Measurements from ENCODE around the gene RNF34.

GRCh38 chr12:121405211-121405610 is 5.3 kb downstream of the RNF34 start:
- TF ChIP-seq, protein P1, sequence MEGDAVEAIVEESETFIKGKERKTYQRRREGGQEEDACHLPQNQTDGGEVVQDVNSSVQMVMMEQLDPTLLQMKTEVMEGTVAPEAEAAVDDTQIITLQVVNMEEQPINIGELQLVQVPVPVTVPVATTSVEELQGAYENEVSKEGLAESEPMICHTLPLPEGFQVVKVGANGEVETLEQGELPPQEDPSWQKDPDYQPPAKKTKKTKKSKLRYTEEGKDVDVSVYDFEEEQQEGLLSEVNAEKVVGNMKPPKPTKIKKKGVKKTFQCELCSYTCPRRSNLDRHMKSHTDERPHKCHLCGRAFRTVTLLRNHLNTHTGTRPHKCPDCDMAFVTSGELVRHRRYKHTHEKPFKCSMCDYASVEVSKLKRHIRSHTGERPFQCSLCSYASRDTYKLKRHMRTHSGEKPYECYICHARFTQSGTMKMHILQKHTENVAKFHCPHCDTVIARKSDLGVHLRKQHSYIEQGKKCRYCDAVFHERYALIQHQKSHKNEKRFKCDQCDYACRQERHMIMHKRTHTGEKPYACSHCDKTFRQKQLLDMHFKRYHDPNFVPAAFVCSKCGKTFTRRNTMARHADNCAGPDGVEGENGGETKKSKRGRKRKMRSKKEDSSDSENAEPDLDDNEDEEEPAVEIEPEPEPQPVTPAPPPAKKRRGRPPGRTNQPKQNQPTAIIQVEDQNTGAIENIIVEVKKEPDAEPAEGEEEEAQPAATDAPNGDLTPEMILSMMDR (IDR thresholded peaks at IDR 0.05) = no peak
- no peak for TF ChIP-seq POLR2AphosphoS5 (IDR thresholded peaks at IDR 0.05)
